ENCODE results near the gene TRIM37. TPM values are rescaled to one million over a fixed set of nuclear protein-coding genes. Genes with fewer than 3 reads are reported as not detected.

The TRIM37 gene
- total RNA-seq, 1 donor from 2014 or later = 39.0 TPM

- H3K36me3 Mint-ChIP-seq (ENCODE audit: low read depth) = peaks cover 10% of the 10 kb centered on the region
- DNase-seq (ENCODE audit: low read depth, low spot score) = no peak
- no peak overlapping the region for H3K27ac Mint-ChIP-seq (ENCODE audit: unreplicated experiment)
- H3K4me3 Mint-ChIP-seq = no peak overlapping the region
- TF ChIP-seq, protein P1, sequence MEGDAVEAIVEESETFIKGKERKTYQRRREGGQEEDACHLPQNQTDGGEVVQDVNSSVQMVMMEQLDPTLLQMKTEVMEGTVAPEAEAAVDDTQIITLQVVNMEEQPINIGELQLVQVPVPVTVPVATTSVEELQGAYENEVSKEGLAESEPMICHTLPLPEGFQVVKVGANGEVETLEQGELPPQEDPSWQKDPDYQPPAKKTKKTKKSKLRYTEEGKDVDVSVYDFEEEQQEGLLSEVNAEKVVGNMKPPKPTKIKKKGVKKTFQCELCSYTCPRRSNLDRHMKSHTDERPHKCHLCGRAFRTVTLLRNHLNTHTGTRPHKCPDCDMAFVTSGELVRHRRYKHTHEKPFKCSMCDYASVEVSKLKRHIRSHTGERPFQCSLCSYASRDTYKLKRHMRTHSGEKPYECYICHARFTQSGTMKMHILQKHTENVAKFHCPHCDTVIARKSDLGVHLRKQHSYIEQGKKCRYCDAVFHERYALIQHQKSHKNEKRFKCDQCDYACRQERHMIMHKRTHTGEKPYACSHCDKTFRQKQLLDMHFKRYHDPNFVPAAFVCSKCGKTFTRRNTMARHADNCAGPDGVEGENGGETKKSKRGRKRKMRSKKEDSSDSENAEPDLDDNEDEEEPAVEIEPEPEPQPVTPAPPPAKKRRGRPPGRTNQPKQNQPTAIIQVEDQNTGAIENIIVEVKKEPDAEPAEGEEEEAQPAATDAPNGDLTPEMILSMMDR (conservative IDR thresholded peaks at IDR 0.05) = no peak
- peaks cover 3% of the 10 kb centered on the region for H3K9me3 Mint-ChIP-seq
- no peaks in the 10 kb centered on the region for H3K4me1 Mint-ChIP-seq
- no peaks in the 10 kb centered on the region for H3K27me3 Mint-ChIP-seq (ENCODE audit: low read depth)
Observed at GRCh38 chr17:59056857-59057256, 49.8 kb downstream of the TRIM37 start.

DNA sequence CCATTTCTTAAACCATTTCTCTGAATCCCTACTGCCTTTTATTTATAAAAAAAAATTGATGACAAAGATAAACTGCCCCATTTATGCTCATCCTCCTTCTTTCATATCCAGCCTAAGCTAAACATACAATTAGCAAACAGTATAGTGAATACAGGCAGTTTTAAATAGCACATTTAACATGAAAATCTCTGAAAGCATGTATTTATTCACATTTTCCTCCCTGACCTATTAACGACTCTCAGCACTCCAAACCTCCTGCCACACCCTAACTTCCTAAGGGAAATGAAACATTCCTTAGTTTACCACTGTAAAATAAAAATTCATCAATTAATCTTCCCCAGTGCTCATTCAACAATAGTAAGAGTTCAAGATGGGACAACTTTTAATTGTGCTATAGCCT is 56.9 kb downstream of the TRIM37 start:
- DNase-seq (ENCODE audit: low read depth, low spot score) = no peak
- Mint-ChIP-seq H3K27ac (ENCODE audit: unreplicated experiment) (no peak overlapping the region), H3K4me3 (no peak overlapping the region), H3K9me3 (no peaks in the 10 kb centered on the region), H3K36me3 (ENCODE audit: low read depth) (peaks cover 15% of the 10 kb centered on the region), H3K27me3 (ENCODE audit: low read depth) (no peaks in the 10 kb centered on the region), H3K4me1 (no peaks in the 10 kb centered on the region)
- TF ChIP-seq, protein P1 (conservative IDR thresholded peaks at IDR 0.05) = no peak

DNA sequence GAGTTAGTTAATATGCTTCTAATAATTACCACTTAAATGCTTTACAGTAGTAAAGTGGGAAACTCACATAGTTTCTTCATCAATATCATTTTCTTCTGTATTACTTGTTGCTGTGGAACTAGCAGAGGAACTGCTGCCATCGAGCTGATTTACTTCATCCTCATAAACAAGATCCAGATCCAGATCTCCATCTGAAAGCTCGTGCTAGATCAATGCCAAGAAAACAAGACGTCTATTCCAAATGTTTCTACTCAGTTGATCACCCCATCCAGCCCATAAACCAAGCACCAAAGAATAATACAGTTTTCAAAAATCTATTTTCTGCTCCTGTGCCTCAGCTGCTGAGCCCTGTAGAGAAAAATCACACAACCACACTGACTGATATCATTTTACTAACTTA is 59.1 kb downstream of the TRIM37 start:
- peaks cover 15% of the 10 kb centered on the region for H3K36me3 Mint-ChIP-seq (ENCODE audit: low read depth)
- no peaks in the 10 kb centered on the region for H3K4me1 Mint-ChIP-seq
- H3K9me3 Mint-ChIP-seq = no peaks in the 10 kb centered on the region
- TF ChIP-seq, protein P1 (conservative IDR thresholded peaks at IDR 0.05) = no peak
- no peak overlapping the region for H3K4me3 Mint-ChIP-seq
- H3K27ac Mint-ChIP-seq (ENCODE audit: unreplicated experiment) = no peak overlapping the region
- DNase-seq (ENCODE audit: low read depth, low spot score) = no peak
- H3K27me3 Mint-ChIP-seq (ENCODE audit: low read depth) = no peaks in the 10 kb centered on the region

DNA sequence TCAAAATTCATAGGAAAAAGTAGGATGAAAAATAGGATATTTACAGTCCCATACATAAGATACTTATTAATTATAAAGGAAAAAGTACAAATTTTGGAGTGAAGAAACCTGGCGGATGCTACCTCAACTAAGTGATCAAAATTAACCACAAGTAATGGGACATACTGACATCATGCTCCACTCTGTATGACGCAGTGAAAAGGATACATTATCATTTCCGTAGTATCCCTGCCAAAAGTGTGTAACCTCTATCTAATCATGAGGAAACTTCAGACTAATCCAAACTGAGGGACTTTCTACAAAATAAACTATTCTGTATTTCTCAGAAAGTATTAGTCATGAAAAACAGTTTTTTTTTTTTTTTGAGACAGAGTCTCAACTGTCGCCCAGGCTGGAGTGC is 60.5 kb downstream of the TRIM37 start:
- peaks cover 15% of the 10 kb centered on the region for H3K36me3 Mint-ChIP-seq (ENCODE audit: low read depth)
- H3K9me3 Mint-ChIP-seq = no peaks in the 10 kb centered on the region
- DNase-seq (ENCODE audit: low read depth, low spot score) = no peak
- no peak overlapping the region for H3K4me3 Mint-ChIP-seq
- no peaks in the 10 kb centered on the region for H3K27me3 Mint-ChIP-seq (ENCODE audit: low read depth)
- H3K4me1 Mint-ChIP-seq = no peaks in the 10 kb centered on the region
- H3K27ac Mint-ChIP-seq (ENCODE audit: unreplicated experiment) = no peak overlapping the region
- TF ChIP-seq, protein P1 (conservative IDR thresholded peaks at IDR 0.05) = no peak

- TF ChIP-seq, protein P1 (conservative IDR thresholded peaks at IDR 0.05) = no peak
- DNase-seq (ENCODE audit: low read depth, low spot score) = no peak
- Mint-ChIP-seq H3K4me3 (no peak overlapping the region), H3K27me3 (ENCODE audit: low read depth) (no peaks in the 10 kb centered on the region), H3K36me3 (ENCODE audit: low read depth) (peaks cover 8% of the 10 kb centered on the region), H3K27ac (ENCODE audit: unreplicated experiment) (no peak overlapping the region), H3K9me3 (no peaks in the 10 kb centered on the region), H3K4me1 (no peaks in the 10 kb centered on the region)
Observed at GRCh38 chr17:59038734-59039133, 67.9 kb downstream of the TRIM37 start.

- Mint-ChIP-seq H3K9me3 (no peaks in the 10 kb centered on the region), H3K4me1 (no peaks in the 10 kb centered on the region), H3K27ac (ENCODE audit: unreplicated experiment) (no peak overlapping the region), H3K4me3 (no peak overlapping the region), H3K36me3 (ENCODE audit: low read depth) (peaks cover 8% of the 10 kb centered on the region), H3K27me3 (ENCODE audit: low read depth) (no peaks in the 10 kb centered on the region)
- TF ChIP-seq, protein P1 (conservative IDR thresholded peaks at IDR 0.05) = no peak
- no peak for DNase-seq (ENCODE audit: low read depth, low spot score)
Observed at GRCh38 chr17:59037960-59038359, 68.7 kb downstream of the TRIM37 start.
